HCT116 (cell line): ENCODE results near the gene OVCH2. TPM values are rescaled to one million over a fixed set of nuclear protein-coding genes. Genes with fewer than 3 reads are reported as not detected.

Source experiments
- ATAC-seq: fragments of 200-7000 bp; cut with Tn5 transposase; 2 replicates; pipeline ENCODE4 v1.9.1; 2020; ENCODE audit warnings: mild to moderate bottlenecking, moderate library complexity
- BruUV-seq: library from RNA; stranded (reverse); fragments of 400-500 nt; replicated peaks from 2 replicates; lab custom pipeline; 2021; lab: Mats Ljungman, UMichigan
- CTCF ChIA-PET: fragments of 300-600 bp; sonication (Branson Sonifier 250); formaldehyde crosslinking; loops from one replicate; lab custom pipeline; 2021; ENCODE audit warnings: antibody characterized with exemption; lab: Charles Lee
- POLR2A ChIA-PET: fragments of 300-600, 350-600 bp; sonication (Branson Sonifier 250); formaldehyde crosslinking; loops from one replicate; lab custom pipeline; 2021; ENCODE audit warnings: antibody characterized with exemption; lab: Charles Lee
- RAD21 ChIA-PET, 2 experiments: fragments of 300-600 bp; sonication (Branson Sonifier 250); formaldehyde crosslinking; loops; one replicate each; lab custom pipeline; 2023; ENCODE audit warnings: low total read pairs in 2 of 2; ENCODE audit not compliant: uncharacterized antibody in 2 of 2, unreplicated experiment in 2 of 2, low non-redundant PET in 1 of 2; lab: Charles Lee
- DNase-seq: peaks from one replicate; pipeline ENCODE4 v3.0.0-alpha.2; 2010; ENCODE audit warnings: low read depth, low spot score
- H2AFZ ChIP-seq: fragments of 200-600 bp; shearing (Covaris generic), sonication (generic); 2 replicates; pipeline ENCODE4 v1.6.1; 2017; ENCODE audit warnings: low read depth, mixed run types, mixed read lengths, antibody characterized with exemption, low read length; ENCODE audit not compliant: poor library complexity, severe bottlenecking
- H3K27ac ChIP-seq: 2 replicates; pipeline ENCODE4 v1.5.1; 2012; ENCODE audit warnings: low read depth, low read length
- H3K27me3 ChIP-seq: fragments of 200-600 bp; sonication (generic); 2 replicates; pipeline ENCODE4 v1.6.1; 2016; ENCODE audit warnings: mixed run types, low read length, mixed read lengths; ENCODE audit not compliant: insufficient read depth
- H3K36me3 ChIP-seq, 2 experiments: fragments of 200-500 bp in 1 of 2; fragments of 200-600 bp in 1 of 2; sonication (Bioruptor generic) in 1 of 2; sonication (generic) in 1 of 2; 2 replicates each; pipeline versions ENCODE4 v1.5.1 to v1.6.1; 2014 to 2016; ENCODE audit warnings: low read length in 2 of 2, inconsistent platforms in 1 of 2, mixed read lengths in 1 of 2, mixed run types in 1 of 2; ENCODE audit not compliant: insufficient read depth in 2 of 2, control insufficient read depth in 1 of 2
- H3K4me1 ChIP-seq, 2 experiments: fragments of 200-600 bp in 1 of 2; sonication (generic) in 1 of 2; 2 replicates each; pipeline versions ENCODE4 v1.5.1 to v1.6.1; 2012 to 2017; ENCODE audit warnings: low read length in 2 of 2, inconsistent platforms in 1 of 2, mild to moderate bottlenecking in 1 of 2, mixed read lengths in 1 of 2, mixed run types in 1 of 2, moderate library complexity in 1 of 2; ENCODE audit not compliant: insufficient read depth in 2 of 2, control insufficient read depth in 1 of 2
- H3K4me2 ChIP-seq: fragments of 200-600 bp; sonication (generic); 2 replicates; pipeline ENCODE4 v1.6.1; 2017; ENCODE audit warnings: mixed run types, low read length, mixed read lengths
- H3K4me3 ChIP-seq, 2 experiments: fragments of 200-600 bp in 1 of 2; sonication (generic) in 1 of 2; replicated peaks in 1 of 2; 2 replicates each; pipeline ENCODE4 v1.5.1; 2011 to 2016; ENCODE audit warnings: low read length in 2 of 2, control low read depth in 1 of 2, low read depth in 1 of 2, mild to moderate bottlenecking in 1 of 2, mixed read lengths in 1 of 2, mixed run types in 1 of 2
- H3K79me2 ChIP-seq: fragments of 200-600 bp; sonication (generic); 2 replicates; pipeline ENCODE4 v1.6.1; 2017; ENCODE audit warnings: mild to moderate bottlenecking, mixed run types, low read length, moderate library complexity, mixed read lengths; ENCODE audit not compliant: insufficient read depth
- H3K9ac ChIP-seq: fragments of 200-600 bp; sonication (generic); 2 replicates; pipeline ENCODE4 v1.6.1; 2016; ENCODE audit warnings: low read length, mixed read lengths
- H3K9me2 ChIP-seq: fragments of 200-600 bp; sonication (generic), shearing (Covaris generic); 2 replicates; pipeline ENCODE4 v1.6.1; 2017; ENCODE audit warnings: mixed run types, mild to moderate bottlenecking, moderate library complexity; ENCODE audit not compliant: insufficient read depth
- H3K9me3 ChIP-seq, 2 experiments: fragments of 200-500 bp in 1 of 2; fragments of 200-600 bp in 1 of 2; sonication (Bioruptor generic) in 1 of 2; sonication (generic) in 1 of 2; 2 replicates each; pipeline ENCODE4 v1.6.1; 2014 to 2017; ENCODE audit warnings: low read length in 2 of 2, mixed read lengths in 2 of 2, inconsistent platforms in 1 of 2, low read depth in 1 of 2, mild to moderate bottlenecking in 1 of 2, mixed run types in 1 of 2, moderate library complexity in 1 of 2; ENCODE audit not compliant: control insufficient read depth in 1 of 2, insufficient read depth in 1 of 2
- H4K20me1 ChIP-seq: fragments of 200-600 bp; sonication (generic), shearing (Covaris generic); 2 replicates; pipeline ENCODE4 v1.6.1; 2017; ENCODE audit warnings: mixed run types, mild to moderate bottlenecking, moderate library complexity; ENCODE audit not compliant: insufficient read depth
- CBX3 ChIP-seq: IDR thresholded peaks from 2 replicates; pipeline ENCODE4 v1.6.1; 2012; ENCODE audit warnings: low read depth
- CEBPB ChIP-seq: IDR thresholded peaks from 2 replicates; pipeline ENCODE4 v1.6.1; 2012; ENCODE audit warnings: low read depth
- EZH2phosphoT487 ChIP-seq: fragments of 200-600 bp; IDR thresholded peaks from 2 replicates; pipeline ENCODE4 v1.6.1; 2018; ENCODE audit warnings: antibody characterized with exemption, borderline replicate concordance
- FOSL1 ChIP-seq: IDR thresholded peaks from 2 replicates; pipeline ENCODE4 v1.6.1; 2012; ENCODE audit warnings: low read depth
- JUND ChIP-seq: IDR thresholded peaks from 2 replicates; pipeline ENCODE4 v1.6.1; 2012
- POLR2AphosphoS5 ChIP-seq: IDR thresholded peaks from 2 replicates; pipeline ENCODE4 v1.6.1; 2011; ENCODE audit warnings: mild to moderate bottlenecking, low read depth, low read length, moderate library complexity
- SP1 ChIP-seq: IDR thresholded peaks from 2 replicates; pipeline ENCODE4 v1.6.1; 2012; ENCODE audit warnings: low read depth
- TCF7L2 ChIP-seq: IDR thresholded peaks from 2 replicates; pipeline ENCODE4 v1.7.0; 2011; ENCODE audit warnings: borderline replicate concordance, inconsistent platforms; ENCODE audit not compliant: insufficient read depth, insufficient read length; ENCODE audit errors: extremely low read depth
- intact Hi-C: fragments of 100-400 bp; cut with micrococcal nuclease; formaldehyde crosslinking; loops from 2 replicates; pipeline ENCODE4 v1.10.0; 2022
- total RNA-seq: library from RNA; stranded (reverse); gene quantifications from one replicate; pipeline ENCODE4 v1.2.1, GENCODE V29; 2021; ENCODE audit not compliant: unreplicated experiment
- TF ChIP-seq, protein P1 (sequence below), 3 experiments: fragments of 200-600 bp in 1 of 3; sonication (generic) in 1 of 3; IDR thresholded peaks in 2 of 3; conservative IDR thresholded peaks in 1 of 3; 2 replicates each; pipeline ENCODE4 v1.5.1; 2012 to 2017; ENCODE audit warnings: low read depth in 2 of 3, low read length in 2 of 3, antibody characterized with exemption in 1 of 3, borderline replicate concordance in 1 of 3, control low read depth in 1 of 3, mild to moderate bottlenecking in 1 of 3, mixed read lengths in 1 of 3, mixed run types in 1 of 3, moderate library complexity in 1 of 3; ENCODE audit not compliant: insufficient read depth in 1 of 3

OVCH2 gene
- total RNA-seq, 1 experiment from 2014 or later: not detected

DNA sequence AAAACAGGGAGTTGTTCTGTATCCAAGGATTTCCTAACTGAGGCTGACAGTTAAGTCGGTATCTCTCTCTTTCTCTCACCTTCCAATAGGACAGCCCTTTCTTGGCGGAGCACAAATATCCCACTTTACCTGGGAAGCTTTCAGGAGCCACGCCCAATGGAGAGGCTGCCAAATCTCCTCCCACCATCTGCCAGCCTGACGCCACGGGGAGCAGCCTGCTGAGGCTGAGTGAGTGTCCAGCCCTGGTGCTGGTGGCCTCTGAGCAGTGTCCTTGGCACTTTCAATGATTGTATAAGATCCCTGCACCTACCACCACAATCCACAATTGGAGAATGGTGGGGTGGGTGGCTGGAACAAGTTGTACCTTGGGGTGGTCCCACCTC, 66.6 kb downstream of the OVCH2 start:
- TF ChIP-seq JUND (no peak), CBX3 (no peak), TCF7L2 (no peak), POLR2AphosphoS5 (no peak), SP1 (no peak), CEBPB (no peak), EZH2phosphoT487 (no peak), FOSL1 (no peak)
- TF ChIP-seq, protein P1, sequence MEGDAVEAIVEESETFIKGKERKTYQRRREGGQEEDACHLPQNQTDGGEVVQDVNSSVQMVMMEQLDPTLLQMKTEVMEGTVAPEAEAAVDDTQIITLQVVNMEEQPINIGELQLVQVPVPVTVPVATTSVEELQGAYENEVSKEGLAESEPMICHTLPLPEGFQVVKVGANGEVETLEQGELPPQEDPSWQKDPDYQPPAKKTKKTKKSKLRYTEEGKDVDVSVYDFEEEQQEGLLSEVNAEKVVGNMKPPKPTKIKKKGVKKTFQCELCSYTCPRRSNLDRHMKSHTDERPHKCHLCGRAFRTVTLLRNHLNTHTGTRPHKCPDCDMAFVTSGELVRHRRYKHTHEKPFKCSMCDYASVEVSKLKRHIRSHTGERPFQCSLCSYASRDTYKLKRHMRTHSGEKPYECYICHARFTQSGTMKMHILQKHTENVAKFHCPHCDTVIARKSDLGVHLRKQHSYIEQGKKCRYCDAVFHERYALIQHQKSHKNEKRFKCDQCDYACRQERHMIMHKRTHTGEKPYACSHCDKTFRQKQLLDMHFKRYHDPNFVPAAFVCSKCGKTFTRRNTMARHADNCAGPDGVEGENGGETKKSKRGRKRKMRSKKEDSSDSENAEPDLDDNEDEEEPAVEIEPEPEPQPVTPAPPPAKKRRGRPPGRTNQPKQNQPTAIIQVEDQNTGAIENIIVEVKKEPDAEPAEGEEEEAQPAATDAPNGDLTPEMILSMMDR (IDR thresholded peaks at IDR 0.05 in 2 of 3, conservative IDR thresholded peaks at IDR 0.05 in 1 of 3; ENCODE audit: borderline replicate concordance in 1 of 3, insufficient read depth in 1 of 3, low read depth in 2 of 3, low read length in 2 of 3): no peak
- TF ChIP-seq, all 23 proteins: peak for 0
- Histone ChIP-seq H3K27me3 (no peaks in the 10 kb centered on the region), H3K27ac (no peak overlapping the region), H3K4me3 (no peak overlapping the region), H3K79me2 (no peaks in the 10 kb centered on the region), H3K9ac (no peak overlapping the region), H4K20me1 (no peaks in the 10 kb centered on the region), H2AFZ (no peak overlapping the region), H3K4me2 (no peak overlapping the region), H3K9me3 (no peaks in the 10 kb centered on the region), H3K9me2 (no peaks in the 10 kb centered on the region), H3K36me3 (no peaks in the 10 kb centered on the region), H3K4me1 (no peaks in the 10 kb centered on the region)
- POLR2A ChIA-PET: no interaction called here
- no TSS peak for BruUV-seq
- peak; percentile 54; the same call in 1 of the 2 replicates for ATAC-seq
- RAD21 ChIA-PET: no interaction called here
- intact Hi-C loops: no loop called here
- CTCF ChIA-PET: no interaction called here
- DNase-seq: no peak

Other genes with a start within 250 kb of the OVCH2 start
- gene OLFML1, start 221.0 kb downstream of the OVCH2 start, total RNA-seq: not detected
- gene PPFIBP2, start 192.5 kb downstream of the OVCH2 start, total RNA-seq: 5.7 TPM
- gene CYB5R2, start 33.0 kb downstream of the OVCH2 start, total RNA-seq: 14.4 TPM
- gene OR5P2, start 90.5 kb upstream of the OVCH2 start, total RNA-seq: not detected
- gene OR5P3, start 124.4 kb upstream of the OVCH2 start, total RNA-seq: not detected
- gene OR10A6, start 224.8 kb upstream of the OVCH2 start, total RNA-seq: not detected
- not detected for gene OR10A3, start 235.2 kb upstream of the OVCH2 start, total RNA-seq